ENCODE data around the gene LGALS4. TPM values are rescaled to one million over a fixed set of nuclear protein-coding genes. Genes with fewer than 3 reads are reported as not detected.
A peak's percentile ranks its signal among the peaks of the same experiment; 100 is the strongest.
"Not testable (repeated sequence)": the region's sequence is repeated elsewhere in the genome, so short reads cannot be mapped to it uniquely, and the experiment has no call there.

LGALS4 gene
- 1 to 10 TPM; 1.4 to 2.4 TPM for total RNA-seq

GRCh38 chr19:38812841-38813320 lies at the start of gene LGALS4:
LGALS4 (minus strand) TSS chr19:38812945; CDS start chr19:38812886, 59 bp downstream.
- ATAC-seq: no peak
- H3K36me3 Mint-ChIP-seq: peaks cover 9% of the 10 kb centered on the region
- CTCF ChIA-PET: interaction anchor here (1.4 kb wide), 1 partner anchor 13 kb away, joined by 3 read pairs; no protein-coding TSS in a partner anchor
- no peak for DNase-seq
- no peaks in the 10 kb centered on the region for H3K9me3 Mint-ChIP-seq (ENCODE audit: low read depth)
- H3K4me1 Mint-ChIP-seq: no peaks in the 10 kb centered on the region
- no peak within 1 kb of the TSS for H3K4me3 Mint-ChIP-seq
- no peaks in the 10 kb centered on the region for H3K27me3 Mint-ChIP-seq
- H3K27ac Mint-ChIP-seq: no peak within 1 kb of the TSS

GRCh38 chr19:38861368-38861767 lies 48.6 kb upstream of the LGALS4 start:
- CTCF ChIA-PET: interaction anchor here (0.6 to 2.4 kb wide), 8 partner anchors 8 to 458 kb away, joined by 3 to 9 read pairs (median 5); partner anchors contain the start of genes FAM98C, MRPS12 and SARS2

GRCh38 chr19:38859631-38860204 lies 47.0 kb upstream of the LGALS4 start:
- CTCF ChIA-PET: interaction anchor here (1.2 to 2.4 kb wide), 3 partner anchors 10 to 457 kb away, joined by 3 to 9 read pairs (median 5); partner anchors contain the start of gene FAM98C

More at GRCh38 chr19:38861368-38861767, 48.6 kb upstream of the LGALS4 start:
- no peaks in the 10 kb centered on the region for H3K27me3 Mint-ChIP-seq
- peaks cover 51% of the 10 kb centered on the region for H3K4me1 Mint-ChIP-seq
- no peaks in the 10 kb centered on the region for H3K9me3 Mint-ChIP-seq (ENCODE audit: low read depth)
- H3K4me3 Mint-ChIP-seq: no peak overlapping the region
- peaks cover 16% of the 10 kb centered on the region for H3K36me3 Mint-ChIP-seq
- ATAC-seq (no peak), DNase-seq (no peak)
- no peak overlapping the region for H3K27ac Mint-ChIP-seq

GRCh38 chr19:38856813-38857212 lies 44.1 kb upstream of the LGALS4 start:
- no peaks in the 10 kb centered on the region for H3K9me3 Mint-ChIP-seq (ENCODE audit: low read depth)
- H3K4me3 Mint-ChIP-seq: peak overlapping the region; percentile 17
- no peak for DNase-seq
- H3K27ac Mint-ChIP-seq: peak overlapping the region; percentile 79
- no peak for ATAC-seq
- CTCF ChIA-PET: interaction anchor here (0.9 to 1.8 kb wide), 4 partner anchors 12 to 50 kb away, joined by 3 to 20 read pairs (median 4); no protein-coding TSS in a partner anchor
- no peaks in the 10 kb centered on the region for H3K27me3 Mint-ChIP-seq
- peaks cover 38% of the 10 kb centered on the region for H3K4me1 Mint-ChIP-seq
- H3K36me3 Mint-ChIP-seq: peaks cover 4% of the 10 kb centered on the region

More at GRCh38 chr19:38859631-38860204, 47.0 kb upstream of the LGALS4 start:
- H3K27me3 Mint-ChIP-seq; DNase-seq; H3K4me3 Mint-ChIP-seq; ATAC-seq; H3K36me3 Mint-ChIP-seq; H3K27ac Mint-ChIP-seq; H3K9me3 Mint-ChIP-seq (ENCODE audit: low read depth): not testable (repeated sequence)
- peaks cover 41% of the 10 kb centered on the region for H3K4me1 Mint-ChIP-seq

- peaks cover 38% of the 10 kb centered on the region for H3K4me1 Mint-ChIP-seq
- ATAC-seq; DNase-seq; H3K36me3 Mint-ChIP-seq; H3K27me3 Mint-ChIP-seq; H3K27ac Mint-ChIP-seq; H3K4me3 Mint-ChIP-seq; CTCF ChIA-PET; H3K9me3 Mint-ChIP-seq (ENCODE audit: low read depth): not testable (repeated sequence)
These were observed 43.0 kb upstream of the LGALS4 start for GRCh38 chr19:38855751-38856150.

GRCh38 chr19:38854961-38855360 lies 42.2 kb upstream of the LGALS4 start:
- DNase-seq; H3K9me3 Mint-ChIP-seq (ENCODE audit: low read depth); H3K27ac Mint-ChIP-seq; H3K27me3 Mint-ChIP-seq; H3K36me3 Mint-ChIP-seq; ATAC-seq; H3K4me3 Mint-ChIP-seq: not testable (repeated sequence)
- CTCF ChIA-PET: interaction anchor here (2.0 kb wide), 1 partner anchor 8 kb away, joined by 6 read pairs; no protein-coding TSS in a partner anchor
- peaks cover 37% of the 10 kb centered on the region for H3K4me1 Mint-ChIP-seq

GRCh38 chr19:38853214-38853613 lies 40.5 kb upstream of the LGALS4 start:
- Mint-ChIP-seq H3K9me3 (ENCODE audit: low read depth) (no peaks in the 10 kb centered on the region), H3K4me3 (peak overlapping the region; percentile 85), H3K36me3 (peaks cover 14% of the 10 kb centered on the region), H3K27me3 (no peaks in the 10 kb centered on the region), H3K4me1 (peaks cover 45% of the 10 kb centered on the region), H3K27ac (peak overlapping the region; percentile 93)
- DNase-seq: no peak
- ATAC-seq: no peak
- CTCF ChIA-PET: interaction anchor here (1.0 to 4.4 kb wide), 8 partner anchors 8 to 219 kb away, joined by 3 to 24 read pairs (median 6); no protein-coding TSS in a partner anchor

GRCh38 chr19:38852231-38853044 lies 39.7 kb upstream of the LGALS4 start:
- Mint-ChIP-seq H3K27me3 (no peaks in the 10 kb centered on the region), H3K27ac (peak overlapping the region; percentile 93), H3K4me3 (peak overlapping the region; percentile 85), H3K4me1 (peaks cover 46% of the 10 kb centered on the region), H3K9me3 (ENCODE audit: low read depth) (no peaks in the 10 kb centered on the region), H3K36me3 (peaks cover 22% of the 10 kb centered on the region)
- no peak for ATAC-seq
- peak; percentile 85 for DNase-seq
- CTCF ChIA-PET: interaction anchor here (0.6 to 4.4 kb wide), 11 partner anchors 9 to 166 kb away, joined by 3 to 24 read pairs (median 5); partner anchors contain the start of genes MRPS12, RINL and SARS2

- peaks cover 28% of the 10 kb centered on the region for H3K36me3 Mint-ChIP-seq
- CTCF ChIA-PET: interaction anchor here (0.6 to 4.4 kb wide), 10 partner anchors 9 to 217 kb away, joined by 3 to 24 read pairs (median 5); partner anchors contain the start of genes MRPS12, RINL and SARS2
These were observed 39.0 kb upstream of the LGALS4 start for GRCh38 chr19:38851622-38852230.

GRCh38 chr19:38850976-38851621 lies 38.4 kb upstream of the LGALS4 start:
- CTCF ChIA-PET: interaction anchor here (0.6 to 4.4 kb wide), 10 partner anchors 9 to 216 kb away, joined by 3 to 24 read pairs (median 5); partner anchors contain the start of genes MRPS12, RINL and SARS2
- H3K27me3 Mint-ChIP-seq: no peaks in the 10 kb centered on the region
- no peaks in the 10 kb centered on the region for H3K9me3 Mint-ChIP-seq (ENCODE audit: low read depth)
- H3K36me3 Mint-ChIP-seq: peaks cover 29% of the 10 kb centered on the region
- H3K4me1 Mint-ChIP-seq: peaks cover 44% of the 10 kb centered on the region
- peak overlapping the region; percentile 88 for H3K4me3 Mint-ChIP-seq
- peak; percentile 66 for DNase-seq
- peak overlapping the region; percentile 99 for H3K27ac Mint-ChIP-seq
- no peak for ATAC-seq

More at GRCh38 chr19:38851622-38852230, 39.0 kb upstream of the LGALS4 start:
- peak overlapping the region; percentile 88 for H3K4me3 Mint-ChIP-seq
- DNase-seq (peak; percentile 94), ATAC-seq (peak; percentile 10)
- H3K4me1 Mint-ChIP-seq: peaks cover 45% of the 10 kb centered on the region
- no peaks in the 10 kb centered on the region for H3K27me3 Mint-ChIP-seq
- H3K9me3 Mint-ChIP-seq (ENCODE audit: low read depth): no peaks in the 10 kb centered on the region
- peak overlapping the region; percentile 99 for H3K27ac Mint-ChIP-seq

- peak; percentile 82 for ATAC-seq
- Mint-ChIP-seq H3K4me1 (peaks cover 50% of the 10 kb centered on the region), H3K36me3 (peaks cover 35% of the 10 kb centered on the region), H3K9me3 (ENCODE audit: low read depth) (no peaks in the 10 kb centered on the region), H3K4me3 (peak overlapping the region; percentile 88), H3K27ac (peak overlapping the region; percentile 99), H3K27me3 (no peaks in the 10 kb centered on the region)
- CTCF ChIA-PET: interaction anchor here (1.2 to 4.4 kb wide), 8 partner anchors 10 to 216 kb away, joined by 3 to 24 read pairs (median 5); partner anchors contain the start of genes MRPS12, RINL and SARS2
- DNase-seq: peak; percentile 100
These were observed 37.8 kb upstream of the LGALS4 start for GRCh38 chr19:38850436-38850975.
